ENCODE measurements around the gene ARHGEF19.

- TF ChIP-seq EZH2phosphoT487 (IDR thresholded peaks at IDR 0.05; ENCODE audit: insufficient read depth, low read depth) (no peak), EZH2 (IDR thresholded peaks at IDR 0.05; ENCODE audit: insufficient read depth, poor library complexity, severe bottlenecking) (no peak)
Observed at GRCh38 chr1:16165073-16165364, 47.4 kb downstream of the ARHGEF19 start.

All from GM23248 (cell line).